ENCODE measurements around the gene ARSG.

The ARSG gene

DNA sequence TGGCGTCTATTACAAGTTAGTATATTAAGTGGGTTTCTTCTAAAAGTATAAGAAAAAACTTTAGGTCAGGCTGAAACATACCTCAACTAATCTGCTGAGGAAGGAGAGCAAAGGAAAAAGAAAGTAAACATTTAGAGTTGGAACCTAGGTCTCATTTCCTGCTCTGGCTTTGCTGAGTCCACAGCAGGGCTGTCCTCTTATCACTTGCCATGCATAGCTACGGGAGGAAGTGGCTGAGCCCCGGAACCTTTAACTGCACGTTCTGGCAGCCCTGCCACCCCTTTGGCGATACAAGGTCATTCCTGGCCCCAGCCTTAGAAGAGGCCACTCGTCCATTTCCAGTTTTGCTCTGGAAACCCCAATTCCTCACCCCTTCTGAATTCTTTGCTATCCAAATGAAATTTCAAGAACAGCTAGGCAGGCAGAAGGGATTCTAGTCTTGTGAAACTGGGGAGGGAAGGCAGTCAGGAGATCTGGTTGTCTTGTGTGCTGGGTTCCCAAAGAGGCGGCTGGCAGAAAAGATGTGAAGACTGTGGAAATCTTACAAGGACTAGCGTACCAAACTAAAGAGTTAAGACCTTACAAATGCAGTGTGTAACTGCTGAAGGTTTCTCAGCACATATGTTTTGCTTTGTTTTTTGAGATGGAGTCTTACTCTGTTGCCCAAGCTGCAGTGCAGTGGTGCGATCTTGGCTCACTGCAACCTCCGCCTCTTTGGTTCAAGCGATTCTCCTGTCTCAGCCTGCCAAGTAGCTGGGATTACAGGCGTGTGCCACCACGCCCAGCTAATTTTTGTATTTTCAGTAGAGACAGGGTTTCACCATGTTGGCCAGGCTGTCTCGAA lies 146.9 kb downstream of the ARSG start:
- ATAC-seq (replicated peaks; ENCODE audit: extremely low read depth, poor library complexity, severe bottlenecking) (peak; percentile 83), DNase-seq (ENCODE audit: low spot score in 2 of 2) (peak in 1 of 2 donors; percentile 25)
- no peaks in the 10 kb centered on the region for H3K27me3 Mint-ChIP-seq
- peaks cover 13% of the 10 kb centered on the region for H3K36me3 Mint-ChIP-seq (ENCODE audit: insufficient read depth)
- H3K27ac Mint-ChIP-seq (ENCODE audit: low read depth): peak overlapping the region; percentile 97
- peaks cover 31% of the 10 kb centered on the region for H3K4me1 Mint-ChIP-seq
- H3K9me3 Mint-ChIP-seq: no peaks in the 10 kb centered on the region
- peak overlapping the region; percentile 72 for H3K4me3 Mint-ChIP-seq

DNA sequence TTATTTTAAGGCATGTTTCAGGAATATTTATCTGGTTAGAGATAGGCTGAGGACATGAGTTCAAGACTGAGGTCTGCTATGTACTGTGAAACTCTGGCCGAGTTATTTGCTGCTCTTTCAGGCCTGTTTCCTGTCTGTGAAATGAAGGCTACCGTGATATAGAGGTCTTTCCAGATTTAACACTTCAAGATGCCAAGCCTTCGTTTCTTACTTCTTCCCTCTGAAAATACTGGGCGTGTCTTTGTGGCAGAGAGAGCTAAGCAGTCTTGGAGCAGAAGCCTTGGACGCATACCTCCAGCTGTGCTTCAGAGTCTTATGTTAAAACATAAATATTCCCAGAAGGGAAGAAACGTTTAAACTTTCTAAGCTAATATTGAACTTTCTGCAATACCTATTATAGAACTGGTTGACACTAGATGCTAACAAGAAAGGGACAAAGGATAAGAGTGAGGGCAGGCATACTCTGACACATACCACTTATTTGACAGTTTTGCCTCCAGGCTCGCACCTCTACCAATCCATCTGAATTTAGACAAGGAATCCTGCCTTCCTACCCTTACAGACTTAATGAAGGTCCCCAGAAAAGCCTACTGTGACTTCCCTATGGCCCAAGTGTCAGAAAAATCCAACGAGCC lies 148.5 kb downstream of the ARSG start:
- H3K27me3 Mint-ChIP-seq: no peaks in the 10 kb centered on the region
- H3K36me3 Mint-ChIP-seq (ENCODE audit: insufficient read depth): peaks cover 7% of the 10 kb centered on the region
- DNase-seq (ENCODE audit: low spot score in 2 of 2) (no peak), ATAC-seq (replicated peaks; ENCODE audit: extremely low read depth, poor library complexity, severe bottlenecking) (no peak)
- no peak overlapping the region for H3K27ac Mint-ChIP-seq (ENCODE audit: low read depth)
- H3K4me3 Mint-ChIP-seq: no peak overlapping the region
- no peaks in the 10 kb centered on the region for H3K9me3 Mint-ChIP-seq
- peaks cover 31% of the 10 kb centered on the region for H3K4me1 Mint-ChIP-seq

DNA sequence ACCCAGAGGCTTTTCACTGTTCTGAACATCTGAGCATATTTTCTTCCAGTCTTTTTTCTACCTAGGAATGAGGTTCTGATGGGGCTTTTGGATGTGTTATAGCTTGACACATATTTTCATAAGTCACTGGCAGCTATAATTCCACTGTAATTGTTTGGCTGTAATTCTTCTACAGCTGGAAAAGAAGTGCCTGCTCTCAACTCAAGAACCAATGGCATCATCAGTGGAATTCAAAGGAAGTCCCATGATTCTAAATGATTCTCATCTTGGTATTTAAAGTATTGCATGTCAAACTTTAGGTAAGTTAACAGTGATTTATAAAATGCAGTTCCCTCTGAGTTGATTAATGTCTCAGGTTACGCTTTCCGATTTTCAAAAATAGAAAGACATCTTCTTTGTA lies 149.2 kb downstream of the ARSG start:
- no peak for DNase-seq (ENCODE audit: low spot score in 2 of 2)
- ATAC-seq (replicated peaks; ENCODE audit: extremely low read depth, poor library complexity, severe bottlenecking): no peak
- Mint-ChIP-seq H3K36me3 (ENCODE audit: insufficient read depth) (peaks cover 10% of the 10 kb centered on the region), H3K4me1 (peaks cover 34% of the 10 kb centered on the region), H3K4me3 (no peak overlapping the region), H3K27me3 (no peaks in the 10 kb centered on the region), H3K9me3 (no peaks in the 10 kb centered on the region), H3K27ac (ENCODE audit: low read depth) (no peak overlapping the region)

DNA sequence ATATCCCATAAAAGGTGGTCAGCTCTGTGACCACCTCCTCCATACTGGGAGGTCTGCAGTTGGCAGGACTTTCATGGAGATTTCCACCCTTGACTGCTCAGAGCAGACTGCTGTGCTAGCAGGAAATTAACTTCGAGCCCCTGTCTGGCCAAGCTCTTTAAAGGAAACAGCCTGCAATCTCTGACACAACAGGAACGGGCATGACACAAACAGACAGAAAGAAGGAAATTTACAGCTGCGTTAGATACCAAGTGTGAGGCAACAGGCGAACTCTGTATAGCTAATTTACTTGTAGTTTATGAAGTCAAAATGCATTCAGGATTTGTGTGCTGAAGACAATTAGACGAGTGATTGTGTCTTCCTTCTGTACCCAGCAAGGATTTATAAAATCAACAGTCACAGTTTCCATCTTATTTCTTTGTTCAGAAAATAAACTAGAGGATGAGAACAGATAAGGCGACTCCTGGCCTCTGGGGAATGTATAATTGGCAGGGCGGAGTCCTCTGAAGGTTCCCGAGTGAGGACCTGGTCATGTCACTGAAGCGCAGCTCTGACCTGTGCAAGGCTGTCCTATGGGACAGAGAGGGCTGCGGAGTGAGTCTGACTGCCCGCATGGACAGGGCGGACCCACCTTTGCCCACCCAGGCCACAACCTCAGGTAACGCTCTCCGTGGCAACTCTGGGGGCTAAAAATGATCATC lies 149.9 kb downstream of the ARSG start:
- H3K27me3 Mint-ChIP-seq: no peaks in the 10 kb centered on the region
- peaks cover 10% of the 10 kb centered on the region for H3K36me3 Mint-ChIP-seq (ENCODE audit: insufficient read depth)
- DNase-seq (ENCODE audit: low spot score in 2 of 2): no peak
- no peak overlapping the region for H3K27ac Mint-ChIP-seq (ENCODE audit: low read depth)
- H3K4me3 Mint-ChIP-seq: no peak overlapping the region
- H3K9me3 Mint-ChIP-seq: no peaks in the 10 kb centered on the region
- H3K4me1 Mint-ChIP-seq: peaks cover 28% of the 10 kb centered on the region
- no peak for ATAC-seq (replicated peaks; ENCODE audit: extremely low read depth, poor library complexity, severe bottlenecking)

GRCh38 chr17:68443972-68444464 lies 152.7 kb downstream of the ARSG start:
- ATAC-seq (replicated peaks; ENCODE audit: extremely low read depth, poor library complexity, severe bottlenecking) (no peak), DNase-seq (ENCODE audit: low spot score in 2 of 2) (no peak)
- Mint-ChIP-seq H3K36me3 (ENCODE audit: insufficient read depth) (peaks cover 18% of the 10 kb centered on the region), H3K4me3 (no peak overlapping the region), H3K4me1 (peaks cover 5% of the 10 kb centered on the region), H3K27ac (ENCODE audit: low read depth) (no peak overlapping the region), H3K9me3 (no peaks in the 10 kb centered on the region), H3K27me3 (no peaks in the 10 kb centered on the region)

- peaks cover 34% of the 10 kb centered on the region for H3K36me3 Mint-ChIP-seq (ENCODE audit: insufficient read depth)
- no peak for ATAC-seq (replicated peaks; ENCODE audit: extremely low read depth, poor library complexity, severe bottlenecking)
- no peaks in the 10 kb centered on the region for H3K27me3 Mint-ChIP-seq
- DNase-seq (ENCODE audit: low spot score in 2 of 2): no peak
- no peak overlapping the region for H3K27ac Mint-ChIP-seq (ENCODE audit: low read depth)
- no peaks in the 10 kb centered on the region for H3K9me3 Mint-ChIP-seq
- H3K4me3 Mint-ChIP-seq: no peak overlapping the region
- H3K4me1 Mint-ChIP-seq: peaks cover 5% of the 10 kb centered on the region
These were observed 154.4 kb downstream of the ARSG start for GRCh38 chr17:68445671-68446070.

- H3K4me1 Mint-ChIP-seq: peaks cover 5% of the 10 kb centered on the region
- H3K27me3 Mint-ChIP-seq: no peaks in the 10 kb centered on the region
- no peaks in the 10 kb centered on the region for H3K9me3 Mint-ChIP-seq
- no peak for DNase-seq (ENCODE audit: low spot score in 2 of 2)
- ATAC-seq (replicated peaks; ENCODE audit: extremely low read depth, poor library complexity, severe bottlenecking): no peak
- no peak overlapping the region for H3K4me3 Mint-ChIP-seq
- H3K36me3 Mint-ChIP-seq (ENCODE audit: insufficient read depth): peaks cover 35% of the 10 kb centered on the region
- no peak overlapping the region for H3K27ac Mint-ChIP-seq (ENCODE audit: low read depth)
These were observed 155.3 kb downstream of the ARSG start for GRCh38 chr17:68446626-68447041.

DNA sequence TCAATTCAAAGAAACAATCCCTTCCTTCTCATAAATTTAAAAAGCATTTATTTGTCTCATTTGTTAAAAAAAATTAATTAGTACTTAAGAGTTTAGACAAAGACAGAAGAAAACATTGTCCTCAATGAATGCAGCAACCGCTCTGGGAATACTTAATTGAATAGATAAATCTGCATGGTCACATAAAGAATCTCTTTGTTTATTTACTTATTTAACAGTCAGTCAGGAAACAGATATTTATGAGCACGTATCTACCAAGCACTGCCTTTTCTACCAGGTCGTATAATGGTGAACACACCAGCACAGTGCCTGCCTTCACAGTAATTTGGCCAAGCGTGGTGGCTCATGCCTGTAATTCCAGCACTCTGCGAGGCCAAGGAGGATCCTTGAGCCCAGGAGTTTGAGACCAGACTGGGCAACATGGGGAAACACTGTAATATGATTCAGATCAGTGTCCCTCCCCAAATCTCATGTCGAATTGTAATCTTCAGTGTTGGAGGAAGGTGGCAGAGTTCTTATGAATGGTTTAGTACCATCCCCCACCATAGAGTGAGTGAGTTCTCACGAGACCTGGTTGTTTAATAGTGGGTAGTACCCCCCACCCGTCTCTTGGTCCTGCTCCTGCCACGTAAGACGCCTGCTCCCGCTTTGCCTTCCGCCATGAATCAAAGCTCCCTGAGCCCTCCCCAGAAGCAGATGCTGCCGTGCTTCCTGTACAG lies 157.9 kb downstream of the ARSG start:
- ATAC-seq (replicated peaks; ENCODE audit: extremely low read depth, poor library complexity, severe bottlenecking) (no peak), DNase-seq (ENCODE audit: low spot score in 2 of 2) (no peak)
- H3K27ac Mint-ChIP-seq (ENCODE audit: low read depth): no peak overlapping the region
- H3K27me3 Mint-ChIP-seq: no peaks in the 10 kb centered on the region
- no peak overlapping the region for H3K4me3 Mint-ChIP-seq
- H3K36me3 Mint-ChIP-seq (ENCODE audit: insufficient read depth): peaks cover 37% of the 10 kb centered on the region
- H3K9me3 Mint-ChIP-seq: no peaks in the 10 kb centered on the region
- peaks cover 5% of the 10 kb centered on the region for H3K4me1 Mint-ChIP-seq

GRCh38 chr17:68450391-68450790 lies 159.1 kb downstream of the ARSG start:
- no peak for DNase-seq (ENCODE audit: low spot score in 2 of 2)
- H3K27ac Mint-ChIP-seq (ENCODE audit: low read depth): no peak overlapping the region
- H3K4me1 Mint-ChIP-seq: peaks cover 3% of the 10 kb centered on the region
- no peaks in the 10 kb centered on the region for H3K9me3 Mint-ChIP-seq
- no peak overlapping the region for H3K4me3 Mint-ChIP-seq
- no peak for ATAC-seq (replicated peaks; ENCODE audit: extremely low read depth, poor library complexity, severe bottlenecking)
- H3K27me3 Mint-ChIP-seq: no peaks in the 10 kb centered on the region
- peaks cover 35% of the 10 kb centered on the region for H3K36me3 Mint-ChIP-seq (ENCODE audit: insufficient read depth)

DNA sequence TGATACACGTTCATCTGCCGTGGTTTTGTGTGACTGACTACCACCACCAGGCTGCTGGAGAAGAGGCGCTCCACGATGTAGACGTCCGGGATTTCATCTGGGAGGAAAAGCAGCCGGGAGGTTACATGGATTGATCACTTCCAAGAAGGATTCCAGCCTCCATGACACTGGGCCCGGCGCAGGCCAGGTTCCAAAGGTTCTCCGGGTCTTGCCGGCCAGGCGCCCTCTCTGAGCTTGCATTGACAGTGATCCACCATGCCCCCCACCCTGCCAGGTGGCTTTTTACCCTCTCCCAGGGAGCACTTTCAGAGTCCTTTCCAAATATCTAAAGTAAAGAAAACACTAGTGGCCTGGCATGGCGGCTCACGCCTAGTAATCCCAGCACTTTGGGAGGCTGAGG lies 159.5 kb downstream of the ARSG start:
- DNase-seq (ENCODE audit: low spot score in 2 of 2) (no peak), ATAC-seq (replicated peaks; ENCODE audit: extremely low read depth, poor library complexity, severe bottlenecking) (no peak)
- Mint-ChIP-seq H3K27ac (ENCODE audit: low read depth) (no peak overlapping the region), H3K9me3 (no peaks in the 10 kb centered on the region), H3K4me1 (no peaks in the 10 kb centered on the region), H3K4me3 (no peak overlapping the region), H3K36me3 (ENCODE audit: insufficient read depth) (peaks cover 35% of the 10 kb centered on the region), H3K27me3 (no peaks in the 10 kb centered on the region)

- Mint-ChIP-seq H3K4me3 (no peak overlapping the region), H3K4me1 (peaks cover 6% of the 10 kb centered on the region), H3K27me3 (no peaks in the 10 kb centered on the region), H3K36me3 (ENCODE audit: insufficient read depth) (peaks cover 30% of the 10 kb centered on the region), H3K27ac (ENCODE audit: low read depth) (no peak overlapping the region), H3K9me3 (no peaks in the 10 kb centered on the region)
- no peak for ATAC-seq (replicated peaks; ENCODE audit: extremely low read depth, poor library complexity, severe bottlenecking)
- DNase-seq (ENCODE audit: low spot score in 2 of 2): no peak
These were observed 160.5 kb downstream of the ARSG start for GRCh38 chr17:68451670-68452354.
